Measurements from ENCODE around the gene ZNF222. TPM values are rescaled to one million over a fixed set of nuclear protein-coding genes. Genes with fewer than 3 reads are reported as not detected.

ZNF222 gene
- total and polyA plus RNA-seq, 2 of the 8 experiments (the other 6 are each of a cell fraction or from before 2014, with no cell fraction given) = 1.7 to 3.4 TPM

GRCh38 chr19:44021221-44021620 lies 4.0 kb upstream of the ZNF222 start:
- ChIA-PET CTCF (ENCODE audit: partially characterized antibody) (no interaction called here), POLR2A (ENCODE audit: partially characterized antibody) (interaction anchor here (0.9 kb wide), 1 partner anchor 11 kb away, joined by 3 read pairs; no protein-coding TSS in a partner anchor)
- H3K4me2 ChIP-seq (ENCODE audit: insufficient read depth in 1 of 2, low read depth in 2 of 2, low read length in 2 of 2) = no peak overlapping the region
- no peak overlapping the region for H3K18ac ChIP-seq (ENCODE audit: extremely low read depth, low read length)
- H2BK12ac ChIP-seq (ENCODE audit: low read depth, low read length) = no peak overlapping the region
- H3K4ac ChIP-seq (replicated peaks; ENCODE audit: insufficient read length, low read depth, low read length) = no peak overlapping the region
- H3K56ac ChIP-seq (replicated peaks; ENCODE audit: insufficient read length, low read depth, low read length) = no peak overlapping the region
- H2BK15ac ChIP-seq (ENCODE audit: low read length) = no peak overlapping the region
- H4K5ac ChIP-seq (ENCODE audit: insufficient read length, low read depth, low read length) = no peak overlapping the region
- no peak for FAIRE-seq
- H3K14ac ChIP-seq (ENCODE audit: insufficient read length) = no peak overlapping the region
- peaks cover 4% of the 10 kb centered on the region for H3K79me1 ChIP-seq (ENCODE audit: low read depth, low read length)
- H2BK5ac ChIP-seq (ENCODE audit: low read depth, low read length) = no peak overlapping the region
- no peaks in the 10 kb centered on the region for H4K20me1 ChIP-seq (replicated peaks in 1 of 2; ENCODE audit: control insufficient read depth in 1 of 2, insufficient read depth in 2 of 2, low read length in 2 of 2)
- H3K4me3 ChIP-seq (ENCODE audit: extremely low read depth in 1 of 4, insufficient read depth in 2 of 4, low read depth in 3 of 4, low read length in 4 of 4) = no peak overlapping the region
- no peak overlapping the region for H2BK20ac ChIP-seq (ENCODE audit: low read length)
- H3K4me1 ChIP-seq (replicated peaks in 1 of 4; ENCODE audit: control insufficient read depth in 3 of 4, insufficient read depth in 4 of 4, low read length in 3 of 4) = no peaks in the 10 kb centered on the region
- no peak overlapping the region for H4K91ac ChIP-seq (replicated peaks; ENCODE audit: insufficient read length, low read length)
- H2AK5ac ChIP-seq (ENCODE audit: low read depth, low read length) = no peak overlapping the region
- H4K8ac ChIP-seq (ENCODE audit: extremely low read depth, insufficient read depth, low read length) = no peak overlapping the region
- H3K27me3 ChIP-seq (replicated peaks in 1 of 4; ENCODE audit: control insufficient read depth in 3 of 4, extremely low read depth in 1 of 4, insufficient read depth in 3 of 4, low read length in 3 of 4) = peaks cover 0 to 2% (median 0%) of the 10 kb centered on the region in 4 experiments; a peak in 1 of 7 replicates
- no peak for DNase-seq (ENCODE audit: low read depth in 1 of 2, low spot score in 2 of 2)
- H2AFZ ChIP-seq (ENCODE audit: low read length) = no peak overlapping the region
- peaks cover 4% of the 10 kb centered on the region; the same call in 1 of the 2 replicates for H3K23me2 ChIP-seq (ENCODE audit: low read depth, low read length)
- peaks cover 0 to 4% of the 10 kb centered on the region in 2 experiments; a peak in 1 of 4 replicates for H3K79me2 ChIP-seq (ENCODE audit: control insufficient read depth in 1 of 2, insufficient read depth in 2 of 2, low read length in 2 of 2)
- H3K9me3 ChIP-seq (ENCODE audit: insufficient read depth in 2 of 2, low read depth in 1 of 2, low read length in 1 of 2) = peaks cover 3 to 17% of the 10 kb centered on the region in 2 experiments; a peak in 3 of 4 replicates
- no peaks in the 10 kb centered on the region for H3K36me3 ChIP-seq (ENCODE audit: control insufficient read depth in 2 of 4, insufficient read depth in 4 of 4, low read length in 3 of 4)
- TF ChIP-seq SP1 (IDR thresholded peaks at IDR 0.05; ENCODE audit: low read depth, low read length) = no peak
- TF ChIP-seq ASH2L (IDR thresholded peaks at IDR 0.05; ENCODE audit: low read length) = no peak
- no peak for TF ChIP-seq TBP (IDR thresholded peaks at IDR 0.05; ENCODE audit: low read depth, low read length)
- TF ChIP-seq RFX5 (IDR thresholded peaks at IDR 0.05; ENCODE audit: borderline replicate concordance, low read depth, low read length) = no peak
- no peak for TF ChIP-seq CREB1 (IDR thresholded peaks at IDR 0.05)
- no peak for TF ChIP-seq RXRA (IDR thresholded peaks at IDR 0.05; ENCODE audit: insufficient read depth, low read depth, low read length)
- no peak for TF ChIP-seq YY1 (IDR thresholded peaks at IDR 0.05; ENCODE audit: low read depth, low read length)
- no peak for TF ChIP-seq TAF7 (optimal IDR thresholded peaks at IDR 0.05; ENCODE audit: borderline replicate concordance, low read depth, low read length)
- no peak for TF ChIP-seq EZH2 (IDR thresholded peaks at IDR 0.05; ENCODE audit: low read depth, low read length, severe bottlenecking)
- no peak overlapping the region for H3K23ac ChIP-seq (ENCODE audit: insufficient read length)
- no peak overlapping the region for H2BK120ac ChIP-seq (replicated peaks; ENCODE audit: low read depth, low read length)
- H3K9ac ChIP-seq (replicated peaks in 1 of 4; ENCODE audit: extremely low read depth in 1 of 4, low read depth in 3 of 4, low read length in 3 of 4) = no peak overlapping the region
- H3K27ac ChIP-seq (ENCODE audit: low read depth, low read length) = no peak overlapping the region

All from H1 (cell line).